GM12801 (cell line): ENCODE data around the gene CPA3.

Experiments used
- CTCF ChIP-seq: IDR thresholded peaks from one replicate; pipeline ENCODE4 v1.5.1; 2011; ENCODE audit warnings: control low read depth; ENCODE audit not compliant: insufficient read length; ENCODE audit errors: extremely low read depth

The CPA3 gene

DNA sequence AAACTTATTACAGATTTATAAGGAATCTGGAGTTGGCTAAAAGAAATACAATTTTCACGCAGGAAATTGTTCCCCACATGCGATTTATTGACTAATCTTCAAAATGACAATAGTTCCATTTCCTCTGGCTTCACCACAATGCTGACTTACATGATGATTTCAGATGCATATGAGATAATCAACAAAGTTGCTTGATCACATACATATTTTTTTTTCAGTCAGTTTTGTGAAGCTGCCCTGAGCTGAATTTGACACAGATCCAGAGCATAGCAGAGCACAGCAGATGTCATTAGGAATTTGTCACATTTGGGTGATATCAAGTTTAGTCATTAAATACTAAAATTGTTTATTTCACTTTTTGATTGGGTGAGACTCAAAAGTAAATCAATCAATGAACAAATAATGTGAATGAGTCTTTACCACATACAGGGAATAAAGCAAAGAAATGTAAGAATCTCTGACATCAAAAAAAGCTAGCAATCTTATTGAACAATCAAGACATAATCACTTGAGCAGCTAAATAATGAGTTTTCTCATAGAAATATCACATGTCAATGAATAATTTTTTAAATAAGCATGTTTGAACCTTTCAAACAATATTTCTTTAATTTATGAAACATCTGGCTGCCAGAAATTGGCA lies 19.2 kb upstream of the CPA3 start:
- no peak for TF ChIP-seq CTCF

- TF ChIP-seq CTCF, result no peak
Measured at GRCh38 chr3:148847351-148847750, 17.7 kb upstream of the CPA3 start.

DNA sequence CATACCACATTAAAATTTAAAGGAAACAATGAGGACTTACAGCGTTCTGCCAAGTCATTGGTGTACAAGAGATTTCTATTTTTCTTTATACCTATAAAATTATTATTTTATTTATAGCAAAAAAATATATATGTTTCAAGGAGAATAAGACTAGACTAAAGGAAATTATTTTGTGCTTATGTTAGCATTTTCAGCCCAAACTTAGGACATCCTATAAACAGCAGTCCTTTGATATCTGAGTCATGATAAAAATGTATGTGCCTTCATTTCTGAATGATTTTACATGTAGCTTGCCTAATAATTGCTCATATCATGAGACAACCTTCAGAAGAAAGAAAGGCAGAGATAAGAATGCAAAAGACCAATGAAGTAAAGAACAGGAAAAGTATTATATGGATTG lies 16.7 kb upstream of the CPA3 start:
- no peak for TF ChIP-seq CTCF

DNA sequence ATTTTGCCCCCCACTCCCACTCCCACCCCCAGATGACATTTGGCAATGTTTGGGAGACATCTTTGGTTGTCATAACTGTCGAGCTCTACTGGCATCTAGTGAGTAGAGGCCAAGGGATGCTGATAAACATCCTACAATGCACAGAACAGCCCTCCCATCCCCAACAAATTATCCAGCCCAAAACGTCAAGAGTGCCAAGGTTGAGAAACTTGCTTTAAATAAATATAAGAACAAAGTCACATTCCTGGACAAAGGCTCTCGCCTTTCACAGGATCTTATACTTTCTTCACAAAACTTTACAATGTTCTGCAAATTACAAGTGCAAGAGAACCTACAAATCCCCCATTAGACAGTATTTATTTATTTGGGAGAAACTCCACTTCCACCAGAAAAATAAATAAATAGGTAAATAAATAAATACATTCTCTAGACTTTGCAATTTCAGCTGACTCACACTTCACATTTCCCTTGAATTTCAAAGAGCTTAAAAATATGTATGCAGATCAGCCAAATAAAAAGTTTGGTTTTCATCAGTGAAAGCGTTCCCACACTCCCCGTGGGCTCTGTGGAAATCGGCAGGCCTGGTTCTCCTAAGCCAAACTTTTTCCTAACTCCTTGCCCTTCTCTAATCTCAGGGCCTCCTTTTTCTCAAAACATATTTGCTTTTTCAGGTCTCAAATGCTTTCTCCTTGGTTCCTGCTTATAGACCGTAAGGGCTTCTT lies 12.7 kb upstream of the CPA3 start:
- no peak for TF ChIP-seq CTCF

- no peak for TF ChIP-seq CTCF
Measured at GRCh38 chr3:148853076-148853475, 12.0 kb upstream of the CPA3 start.

DNA sequence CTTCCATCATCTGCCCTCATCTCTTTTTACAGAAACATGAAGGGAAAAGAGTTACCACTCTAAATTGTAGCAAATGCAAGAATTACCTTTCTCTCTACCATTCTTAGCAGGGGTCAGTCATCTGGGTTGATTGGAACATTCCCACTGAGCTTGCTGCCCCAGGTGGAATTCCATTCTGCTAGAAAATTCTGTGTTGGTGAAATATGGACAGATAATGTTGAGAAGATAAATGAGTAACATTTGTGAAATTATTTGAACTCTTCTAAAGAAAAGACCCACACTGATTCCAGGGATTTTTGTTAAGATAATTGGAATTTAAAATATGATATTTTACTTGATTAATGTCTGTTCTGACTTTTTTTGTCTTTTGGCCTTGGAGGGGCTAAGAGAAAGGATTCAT lies 11.0 kb upstream of the CPA3 start:
- TF ChIP-seq CTCF, result no peak

GRCh38 chr3:148856384-148856783 lies 8.7 kb upstream of the CPA3 start:
- TF ChIP-seq CTCF, result no peak
